GM12875 (cell line): Measurements from ENCODE around the gene ERCC6L2.

Experiments
- H3K4me3 ChIP-seq: one replicate; pipeline ENCODE4 v1.5.1; 2011; ENCODE audit warnings: low read depth, low read length, control low read depth
- TF ChIP-seq, protein P1 (sequence below): IDR thresholded peaks from 2 replicates; pipeline ENCODE4 v1.5.1; 2011; ENCODE audit warnings: low read depth, mild to moderate bottlenecking, control low read depth, inconsistent platforms, low read length, moderate library complexity, borderline replicate concordance; ENCODE audit not compliant: insufficient read depth

The ERCC6L2 gene

GRCh38 chr9:95971815-95972214, 96.3 kb downstream of the ERCC6L2 start:
- no peak overlapping the region for H3K4me3 ChIP-seq
- TF ChIP-seq, protein P1, sequence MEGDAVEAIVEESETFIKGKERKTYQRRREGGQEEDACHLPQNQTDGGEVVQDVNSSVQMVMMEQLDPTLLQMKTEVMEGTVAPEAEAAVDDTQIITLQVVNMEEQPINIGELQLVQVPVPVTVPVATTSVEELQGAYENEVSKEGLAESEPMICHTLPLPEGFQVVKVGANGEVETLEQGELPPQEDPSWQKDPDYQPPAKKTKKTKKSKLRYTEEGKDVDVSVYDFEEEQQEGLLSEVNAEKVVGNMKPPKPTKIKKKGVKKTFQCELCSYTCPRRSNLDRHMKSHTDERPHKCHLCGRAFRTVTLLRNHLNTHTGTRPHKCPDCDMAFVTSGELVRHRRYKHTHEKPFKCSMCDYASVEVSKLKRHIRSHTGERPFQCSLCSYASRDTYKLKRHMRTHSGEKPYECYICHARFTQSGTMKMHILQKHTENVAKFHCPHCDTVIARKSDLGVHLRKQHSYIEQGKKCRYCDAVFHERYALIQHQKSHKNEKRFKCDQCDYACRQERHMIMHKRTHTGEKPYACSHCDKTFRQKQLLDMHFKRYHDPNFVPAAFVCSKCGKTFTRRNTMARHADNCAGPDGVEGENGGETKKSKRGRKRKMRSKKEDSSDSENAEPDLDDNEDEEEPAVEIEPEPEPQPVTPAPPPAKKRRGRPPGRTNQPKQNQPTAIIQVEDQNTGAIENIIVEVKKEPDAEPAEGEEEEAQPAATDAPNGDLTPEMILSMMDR: no peak

DNA sequence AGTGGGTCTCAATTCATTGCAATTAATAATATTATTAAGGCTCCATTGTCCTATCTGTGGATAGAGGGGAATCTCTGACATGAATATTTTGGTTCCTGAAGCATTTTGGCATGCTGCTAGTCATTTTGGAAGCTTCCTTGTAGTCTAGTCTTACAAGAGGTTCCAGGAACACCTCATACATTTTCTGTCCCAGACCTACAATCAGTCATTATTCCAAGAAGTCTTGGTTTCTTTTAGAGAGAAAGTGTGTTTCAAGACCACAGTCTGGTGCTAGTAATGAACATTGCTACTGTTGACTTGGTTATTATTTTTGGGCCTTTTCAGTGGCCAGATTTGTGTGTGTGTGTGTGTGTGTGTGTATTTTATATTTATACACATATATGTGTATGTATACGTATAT, 98.9 kb downstream of the ERCC6L2 start:
- TF ChIP-seq, protein P1: no peak

DNA sequence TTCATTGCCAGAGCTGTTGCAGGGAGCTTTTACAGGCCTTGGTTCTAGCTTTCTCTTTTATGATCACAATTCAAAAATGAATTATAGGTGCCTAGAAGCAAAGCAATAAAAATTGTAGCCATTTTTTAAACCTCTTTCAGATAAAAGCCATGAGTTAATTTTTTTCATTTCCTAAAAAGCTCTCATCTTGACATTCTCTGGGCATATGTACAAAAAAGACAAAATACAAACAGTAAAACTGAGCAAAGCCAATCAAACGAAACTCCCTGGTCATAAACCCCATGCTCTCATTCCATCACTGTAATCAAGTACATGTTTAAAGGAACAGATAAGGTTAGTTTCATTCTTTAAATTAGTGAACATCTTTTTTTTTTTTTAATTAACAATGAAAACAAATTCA, 101.9 kb downstream of the ERCC6L2 start:
- TF ChIP-seq, protein P1: no peak
- no peak overlapping the region for H3K4me3 ChIP-seq

More for the DNA sequence above, 98.9 kb downstream of the ERCC6L2 start:
- no peak overlapping the region for H3K4me3 ChIP-seq

DNA sequence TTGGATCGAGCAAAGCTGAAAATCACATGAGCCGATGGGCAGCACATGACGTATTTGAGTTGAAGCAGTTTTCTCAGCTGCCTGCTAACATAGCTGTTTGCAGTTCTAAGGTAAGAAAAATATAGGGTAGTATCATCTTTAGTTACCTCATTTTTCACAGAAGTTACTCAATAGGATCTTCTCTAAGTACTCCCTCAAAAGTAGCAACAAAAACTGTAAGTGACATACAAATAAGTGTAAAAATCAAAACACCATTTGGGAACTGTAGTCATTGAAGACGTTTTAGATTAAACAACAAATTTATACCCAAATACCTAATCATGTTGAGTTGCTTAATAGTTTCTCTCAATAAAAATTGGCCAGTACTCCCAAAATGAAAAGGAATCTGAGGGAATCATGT, 102.6 kb downstream of the ERCC6L2 start:
- H3K4me3 ChIP-seq: no peak overlapping the region
- TF ChIP-seq, protein P1: no peak

- TF ChIP-seq, protein P1: no peak
- no peak overlapping the region for H3K4me3 ChIP-seq
Measured at GRCh38 chr9:95979446-95979845, 104.0 kb downstream of the ERCC6L2 start.

GRCh38 chr9:95980262-95981125, 105.0 kb downstream of the ERCC6L2 start:
- TF ChIP-seq, protein P1: no peak
- no peak overlapping the region for H3K4me3 ChIP-seq
